Glomerular visceral epithelial cell (primary cell): ENCODE measurements around the gene ARRDC5.
"Not testable (repeated sequence)": the region's sequence is repeated elsewhere in the genome, so short reads cannot be mapped to it uniquely, and the experiment has no call there.

ENCODE experiments used
- DNase-seq: peaks from one replicate; pipeline ENCODE4 v3.0.0-alpha.2; 2016; ENCODE audit errors: extremely low spot score

The ARRDC5 gene

GRCh38 chr19:4909897-4910593 is 7.3 kb upstream of the ARRDC5 start:
- DNase-seq: peak; percentile 94

DNA sequence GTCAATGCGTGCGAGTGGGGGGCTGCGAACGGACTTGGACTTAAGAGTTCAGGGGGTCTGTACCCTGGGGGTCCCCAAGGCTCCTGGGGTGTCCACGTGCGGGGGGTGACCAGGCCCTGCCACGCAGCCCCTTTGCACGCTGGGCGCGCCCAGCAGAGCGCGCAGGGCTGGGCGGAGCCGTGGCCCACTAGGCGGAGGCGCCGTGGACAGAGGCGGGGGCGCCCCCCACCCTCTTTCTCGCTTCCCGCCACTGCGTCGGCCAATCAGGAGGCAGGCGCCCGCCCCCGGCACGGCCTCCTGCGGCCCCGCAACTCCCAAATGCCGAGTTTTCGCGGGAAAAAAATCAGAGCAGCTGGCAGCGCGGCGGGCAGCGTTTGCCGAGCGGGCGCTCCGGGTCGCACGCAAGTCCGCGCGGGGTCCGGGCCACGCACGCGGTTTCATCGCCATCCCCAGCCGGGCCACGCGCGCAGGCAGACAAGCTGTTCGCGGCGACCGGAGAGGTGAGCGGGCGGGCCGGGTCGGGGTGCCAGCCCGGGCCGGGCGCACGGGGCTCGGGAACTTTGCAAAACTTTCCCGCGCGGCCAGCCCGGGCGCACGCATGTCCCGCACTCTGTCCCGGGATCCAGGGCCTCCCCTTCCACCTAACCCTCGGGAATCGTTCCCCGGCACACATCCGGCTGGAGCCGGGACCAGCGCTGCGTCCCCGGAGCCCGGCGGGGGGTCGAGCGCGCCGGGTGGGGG is 6.6 kb upstream of the ARRDC5 start, which contains the start of gene UHRF1:
Gene UHRF1 (plus strand): TSS at position 346 of the 741 bp plus-strand sequence. CDS start 1,385 bp downstream, outside the sequence.
- peak; percentile 75 for DNase-seq

DNA sequence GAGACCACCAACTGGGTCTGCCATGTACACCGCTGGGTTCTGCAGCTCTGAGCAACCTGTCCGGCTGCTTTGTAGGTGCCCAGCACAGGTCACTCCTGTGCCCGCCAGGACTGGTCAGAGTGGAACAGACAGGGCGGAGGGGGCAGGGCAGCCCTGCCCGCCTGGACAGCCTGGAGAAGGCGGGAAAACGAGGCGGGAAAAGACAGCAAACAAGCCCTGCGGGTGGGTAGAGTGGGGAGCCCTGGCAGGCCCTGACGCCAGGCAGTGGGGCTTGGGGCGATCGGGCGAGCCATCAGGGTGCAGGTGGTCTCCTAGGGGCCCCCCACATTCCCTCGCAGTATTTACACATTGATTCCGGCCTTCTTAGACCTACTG is 6.1 kb upstream of the ARRDC5 start:
- no peak for DNase-seq

DNA sequence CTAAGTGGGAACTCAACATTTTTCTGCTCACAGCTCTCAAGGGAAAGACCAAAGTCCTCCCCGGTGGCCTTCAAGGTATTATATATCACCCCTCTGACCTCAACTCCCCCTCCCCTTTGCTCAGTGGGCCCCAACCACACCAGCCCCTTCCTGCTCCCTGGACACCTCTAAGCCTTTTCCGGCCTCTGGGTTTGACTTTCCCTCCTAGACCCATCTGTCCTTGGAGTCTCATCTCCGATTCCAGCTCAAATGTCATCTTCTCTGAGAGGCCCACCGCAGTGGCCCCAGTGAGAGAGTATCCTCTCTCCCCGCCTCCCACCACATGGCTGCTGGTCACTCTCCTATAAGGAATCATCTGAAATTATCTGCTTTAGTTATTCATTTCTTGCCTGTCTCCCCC is 5.7 kb upstream of the ARRDC5 start:
- DNase-seq: no peak

GRCh38 chr19:4906963-4907362 is 4.3 kb upstream of the ARRDC5 start:
- no peak for DNase-seq

DNA sequence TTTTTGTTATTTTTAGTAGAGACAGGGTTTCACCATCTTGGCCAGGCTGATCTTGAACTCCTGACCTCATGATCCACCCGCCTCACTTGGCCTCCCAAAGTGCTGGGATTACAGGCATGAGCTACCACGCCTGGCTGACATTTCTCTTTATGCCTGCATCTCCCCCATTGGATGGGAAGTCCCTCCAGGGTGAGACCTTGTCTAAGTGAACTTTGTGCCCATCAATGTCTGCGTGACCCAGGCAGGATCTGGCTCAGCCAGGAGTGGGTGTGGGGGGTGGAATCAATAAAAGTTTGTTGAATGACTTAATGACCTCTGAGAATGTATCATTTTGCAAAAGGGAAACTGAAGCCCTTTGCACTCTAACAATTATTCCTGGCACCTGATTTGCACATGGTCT is 1.8 kb upstream of the ARRDC5 start:
- DNase-seq: no peak

GRCh38 chr19:4900879-4901278 is 1.8 kb downstream of the ARRDC5 start:
- DNase-seq: not testable (repeated sequence)

GRCh38 chr19:4897146-4897545 is 5.5 kb downstream of the ARRDC5 start:
- no peak for DNase-seq

DNA sequence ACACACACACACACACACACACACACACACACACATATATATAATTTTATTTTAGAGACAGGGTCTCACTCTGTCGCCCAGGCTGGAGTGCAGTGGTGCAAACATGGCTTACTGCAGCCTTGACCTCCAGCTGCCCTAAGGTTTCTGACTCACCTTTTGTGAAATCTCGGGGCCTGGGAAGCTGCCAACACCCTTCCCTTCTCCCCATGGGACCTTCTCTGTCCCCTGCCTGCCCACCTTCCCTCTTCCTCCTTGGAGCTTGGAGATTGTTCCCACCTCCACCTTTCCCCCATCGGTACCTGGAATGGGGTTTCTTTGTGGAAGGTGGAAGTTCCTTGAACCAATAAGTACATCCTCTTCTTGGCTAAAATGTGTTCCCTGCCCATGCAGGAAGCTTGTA is 6.3 kb downstream of the ARRDC5 start:
- DNase-seq: peak; percentile 56

GRCh38 chr19:4892962-4893361 is 9.7 kb downstream of the ARRDC5 start:
- not testable (repeated sequence) for DNase-seq

GRCh38 chr19:4891066-4891465 is 11.6 kb downstream of the ARRDC5 start:
- DNase-seq: no peak

GRCh38 chr19:4889034-4889815 is 13.5 kb downstream of the ARRDC5 start:
- peak; percentile 30 for DNase-seq

GRCh38 chr19:4887803-4888202 is 14.9 kb downstream of the ARRDC5 start:
- not testable (repeated sequence) for DNase-seq

DNA sequence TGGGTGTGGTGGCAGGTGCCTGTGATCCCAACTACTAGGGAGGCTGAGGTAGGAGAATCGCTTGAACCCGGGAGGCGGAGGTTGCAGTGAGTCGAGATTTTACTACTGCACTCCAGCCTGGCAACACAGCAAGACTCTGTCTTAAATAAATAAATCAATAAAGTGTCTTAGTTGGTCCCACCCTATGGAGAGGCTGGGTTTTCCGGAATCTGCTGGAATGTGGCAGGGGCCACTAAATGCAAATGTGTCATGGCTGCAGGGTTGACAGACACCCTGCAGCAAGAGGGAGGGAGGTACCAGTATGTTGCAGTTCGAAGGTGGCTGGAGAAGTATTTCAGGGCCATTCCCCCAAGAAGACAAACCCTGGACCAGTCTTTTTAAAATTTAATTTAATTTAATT is 17.7 kb downstream of the ARRDC5 start:
- not testable (repeated sequence) for DNase-seq

DNA sequence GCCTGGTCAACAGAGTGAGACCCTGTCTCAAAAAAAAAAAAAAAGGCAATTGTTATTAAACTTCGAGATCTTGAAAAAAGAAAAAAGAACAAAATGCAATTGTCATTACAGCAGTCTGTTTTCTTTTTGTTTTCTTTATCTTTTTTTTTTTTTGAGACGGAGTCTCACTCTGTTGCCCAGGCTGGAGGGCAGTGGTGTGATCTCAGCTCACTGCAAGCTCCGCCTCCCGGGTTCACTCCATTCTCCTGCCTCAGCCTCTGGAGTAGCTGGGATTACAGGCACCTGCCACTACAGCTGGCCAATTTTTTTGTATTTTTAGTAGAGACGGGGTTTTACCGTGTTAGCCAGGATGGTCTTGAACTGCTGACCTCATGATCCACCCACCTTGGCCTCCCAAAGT is 19.8 kb downstream of the ARRDC5 start:
- DNase-seq: not testable (repeated sequence)

DNA sequence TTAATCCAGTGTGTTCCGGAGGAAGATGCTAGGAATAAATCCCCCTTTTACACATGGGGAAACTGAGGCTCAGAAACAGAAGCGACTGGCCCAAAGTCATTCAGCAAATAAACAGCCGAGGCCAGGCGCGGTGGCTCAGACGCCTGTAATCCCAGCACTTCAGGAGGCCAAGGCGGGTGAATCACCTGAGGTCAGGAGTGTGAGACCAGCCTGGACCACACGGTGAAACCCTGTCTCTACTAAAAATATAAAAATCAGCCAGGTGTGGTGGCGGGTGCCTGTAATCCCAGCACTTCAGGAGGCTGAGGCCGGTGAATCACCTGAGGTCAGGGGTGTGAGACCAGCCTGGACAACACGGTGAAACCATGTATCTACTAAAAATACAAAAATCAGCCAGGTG is 23.7 kb downstream of the ARRDC5 start:
- no peak for DNase-seq

DNA sequence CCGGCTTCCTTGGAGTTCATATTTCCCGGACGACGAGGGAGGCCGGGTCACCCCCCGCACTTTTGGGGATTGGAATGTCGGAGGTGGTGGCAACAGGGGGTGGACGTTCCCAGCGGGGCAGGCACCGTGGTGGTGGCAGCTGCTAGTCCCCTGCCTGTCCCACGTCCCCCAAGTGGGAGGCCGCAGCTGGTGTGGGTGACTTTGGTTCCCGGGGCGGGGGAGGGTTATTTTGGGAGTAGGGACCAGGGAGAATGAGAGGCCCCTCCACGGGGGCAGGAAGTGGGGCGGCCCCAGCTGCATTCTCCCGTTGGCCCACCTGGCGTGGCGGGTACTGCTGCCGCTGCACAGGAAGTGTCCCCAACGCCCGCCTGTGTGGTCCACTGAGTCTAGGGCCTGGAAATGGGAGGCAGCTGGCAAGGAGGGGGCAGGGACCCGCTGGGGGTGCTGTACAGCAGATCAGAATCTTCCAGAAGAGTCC is 24.2 kb downstream of the ARRDC5 start:
- no peak for DNase-seq

GRCh38 chr19:4877753-4878490 is 24.8 kb downstream of the ARRDC5 start:
- no peak for DNase-seq

DNA sequence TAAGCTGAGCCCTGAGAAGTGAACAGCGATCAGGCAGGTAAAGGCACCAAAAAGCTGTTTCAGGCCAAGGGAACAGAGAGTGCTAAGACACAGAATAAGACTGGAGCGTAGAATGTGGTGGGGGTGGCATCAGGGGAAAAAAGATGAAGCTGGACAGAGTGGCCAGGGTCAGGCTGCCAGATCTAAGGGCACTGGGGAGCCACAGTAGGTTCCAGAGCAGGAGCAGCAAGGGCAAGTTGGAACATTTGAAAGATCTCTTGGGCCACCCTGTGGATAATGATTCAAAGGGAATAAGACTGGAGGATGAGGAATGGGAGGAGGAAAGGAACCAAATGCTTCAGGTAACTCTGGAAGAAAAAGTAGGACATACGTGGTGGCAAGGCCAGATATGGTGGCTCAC is 28.8 kb downstream of the ARRDC5 start:
- DNase-seq: no peak

DNA sequence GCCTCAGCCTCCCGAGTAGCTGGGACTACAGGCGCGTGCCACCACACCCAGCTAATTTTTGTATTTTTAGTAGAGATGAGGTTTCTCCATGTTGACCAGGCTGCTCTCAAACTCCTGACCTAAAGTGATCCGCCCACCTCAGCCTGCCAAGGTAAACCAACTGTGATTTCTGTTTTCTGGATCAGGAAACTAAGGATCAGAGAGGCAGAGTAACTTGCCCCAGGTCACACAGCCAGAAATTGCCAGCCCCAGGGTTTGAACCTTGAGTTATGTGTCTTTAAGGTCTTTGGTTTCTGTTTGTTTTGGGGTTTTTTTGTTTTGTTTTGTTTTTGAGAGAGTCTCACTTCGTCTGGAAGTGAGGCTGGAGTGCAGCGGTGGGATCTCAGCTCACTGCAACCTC is 31.0 kb downstream of the ARRDC5 start:
- no peak for DNase-seq

- DNase-seq: peak; percentile 92
Measured at GRCh38 chr19:4870025-4870700, 32.5 kb downstream of the ARRDC5 start.
